Osteocyte (in vitro differentiated cells): ENCODE data around the gene PAX5. TPM values are rescaled to one million over a fixed set of nuclear protein-coding genes. Genes with fewer than 3 reads are reported as not detected.

Experiments
- DNase-seq: peaks from one replicate; pipeline ENCODE4 v3.0.0; 2021; ENCODE audit warnings: mixed read lengths; ENCODE audit not compliant: unreplicated experiment; ENCODE audit errors: extremely low spot score
- H3K27ac Mint-ChIP-seq: one replicate; pipeline ENCODE4 v1.8.0; 2021; ENCODE audit warnings: mild to moderate bottlenecking, mixed read lengths; ENCODE audit not compliant: unreplicated experiment
- H3K27me3 Mint-ChIP-seq: one replicate; pipeline ENCODE4 v1.8.0; 2021; ENCODE audit warnings: mixed read lengths; ENCODE audit not compliant: unreplicated experiment
- H3K36me3 Mint-ChIP-seq: one replicate; pipeline ENCODE4 v1.8.0; 2021; ENCODE audit warnings: mixed read lengths; ENCODE audit not compliant: unreplicated experiment
- H3K4me1 Mint-ChIP-seq: one replicate; pipeline ENCODE4 v1.8.0; 2021; ENCODE audit warnings: mixed read lengths; ENCODE audit not compliant: unreplicated experiment
- H3K4me3 Mint-ChIP-seq: one replicate; pipeline ENCODE4 v1.8.0; 2021; ENCODE audit warnings: mild to moderate bottlenecking, moderate library complexity, mixed read lengths; ENCODE audit not compliant: unreplicated experiment
- H3K9me3 Mint-ChIP-seq: one replicate; pipeline ENCODE4 v1.8.0; 2021; ENCODE audit warnings: mixed read lengths; ENCODE audit not compliant: unreplicated experiment
- CTCF ChIP-seq: fragments of 200-600 bp; sonication (generic); IDR thresholded peaks from 2 replicates; pipeline ENCODE4 v1.5.0; 2021; ENCODE audit warnings: antibody characterized with exemption, mild to moderate bottlenecking, moderate library complexity
- total RNA-seq: library from RNA; stranded (reverse); gene quantifications from 2 replicates; pipeline ENCODE4 v1.2.1, GENCODE V29; 2021

Gene PAX5
- total RNA-seq, 1 donor from 2014 or later, result not detected

- no peaks in the 10 kb centered on the region for H3K9me3 Mint-ChIP-seq
- peak; percentile 65 for DNase-seq
- no peak overlapping the region for H3K27ac Mint-ChIP-seq
- no peak for TF ChIP-seq CTCF
- no peak overlapping the region for H3K4me3 Mint-ChIP-seq
- no peaks in the 10 kb centered on the region for H3K36me3 Mint-ChIP-seq
- no peaks in the 10 kb centered on the region for H3K4me1 Mint-ChIP-seq
- H3K27me3 Mint-ChIP-seq, result peaks cover 46% of the 10 kb centered on the region
These were observed 62.1 kb downstream of the PAX5 start for GRCh38 chr9:36971935-36972488.

GRCh38 chr9:36970007-36970888 lies 63.8 kb downstream of the PAX5 start:
- H3K36me3 Mint-ChIP-seq, result no peaks in the 10 kb centered on the region
- no peak overlapping the region for H3K27ac Mint-ChIP-seq
- H3K4me1 Mint-ChIP-seq, result no peaks in the 10 kb centered on the region
- H3K27me3 Mint-ChIP-seq, result peaks cover 36% of the 10 kb centered on the region
- no peak for DNase-seq
- H3K9me3 Mint-ChIP-seq, result no peaks in the 10 kb centered on the region
- TF ChIP-seq CTCF, result no peak
- no peak overlapping the region for H3K4me3 Mint-ChIP-seq

- H3K9me3 Mint-ChIP-seq, result no peaks in the 10 kb centered on the region
- TF ChIP-seq CTCF, result no peak
- H3K36me3 Mint-ChIP-seq, result no peaks in the 10 kb centered on the region
- peaks cover 30% of the 10 kb centered on the region for H3K27me3 Mint-ChIP-seq
- no peak overlapping the region for H3K4me3 Mint-ChIP-seq
- H3K4me1 Mint-ChIP-seq, result no peaks in the 10 kb centered on the region
- H3K27ac Mint-ChIP-seq, result no peak overlapping the region
- DNase-seq, result no peak
These were observed 64.8 kb downstream of the PAX5 start for GRCh38 chr9:36969216-36969771.

GRCh38 chr9:36968574-36969215 lies 65.4 kb downstream of the PAX5 start:
- Mint-ChIP-seq H3K27me3 (peaks cover 30% of the 10 kb centered on the region), H3K9me3 (no peaks in the 10 kb centered on the region), H3K36me3 (no peaks in the 10 kb centered on the region), H3K4me3 (no peak overlapping the region), H3K27ac (no peak overlapping the region), H3K4me1 (no peaks in the 10 kb centered on the region)
- TF ChIP-seq CTCF, result no peak
- DNase-seq, result no peak

GRCh38 chr9:36967997-36968396 lies 66.1 kb downstream of the PAX5 start:
- Mint-ChIP-seq H3K27me3 (peaks cover 30% of the 10 kb centered on the region), H3K36me3 (no peaks in the 10 kb centered on the region), H3K4me3 (no peak overlapping the region), H3K9me3 (no peaks in the 10 kb centered on the region), H3K27ac (no peak overlapping the region), H3K4me1 (no peaks in the 10 kb centered on the region)
- no peak for DNase-seq
- TF ChIP-seq CTCF, result no peak
